ENCODE measurements around the gene PRICKLE4.

Gene PRICKLE4

GRCh38 chr6:41813469-41813868, 32.9 kb downstream of the PRICKLE4 start:
- DNase-seq (ENCODE audit: low read depth) = peak; percentile 29
- H3K4me3 ChIP-seq (ENCODE audit: control insufficient read depth, low read depth, low read length) = no peak overlapping the region
- TF ChIP-seq CTCF (conservative IDR thresholded peaks at IDR 0.05; ENCODE audit: control insufficient read depth, insufficient read depth, low read depth, low read length) = no peak

DNA sequence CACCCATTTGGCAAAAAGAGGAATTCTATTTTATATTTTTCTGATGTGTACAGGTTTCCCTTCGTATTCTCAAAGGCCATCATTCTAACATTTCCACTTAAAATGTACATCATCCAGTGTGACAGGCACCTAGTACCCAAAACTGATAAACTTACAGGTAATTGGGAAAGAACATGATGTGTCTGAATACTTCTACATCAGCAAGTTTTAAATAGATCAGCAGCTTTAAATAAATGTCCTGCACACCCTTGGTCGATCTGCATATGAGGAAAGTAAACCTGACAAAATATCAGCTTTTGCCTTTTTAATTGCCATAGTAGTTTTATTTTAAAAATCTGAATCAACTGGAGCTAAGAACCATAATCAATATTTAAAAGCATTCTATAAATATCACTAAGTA, 33.4 kb downstream of the PRICKLE4 start:
- DNase-seq (ENCODE audit: low read depth) = no peak
- no peak overlapping the region for H3K4me3 ChIP-seq (ENCODE audit: control insufficient read depth, low read depth, low read length)
- TF ChIP-seq CTCF (conservative IDR thresholded peaks at IDR 0.05; ENCODE audit: control insufficient read depth, insufficient read depth, low read depth, low read length) = no peak

GRCh38 chr6:41814629-41815028, 34.0 kb downstream of the PRICKLE4 start:
- no peak overlapping the region for H3K4me3 ChIP-seq (ENCODE audit: control insufficient read depth, low read depth, low read length)
- no peak for DNase-seq (ENCODE audit: low read depth)
- TF ChIP-seq CTCF (conservative IDR thresholded peaks at IDR 0.05; ENCODE audit: control insufficient read depth, insufficient read depth, low read depth, low read length) = no peak

- no peak overlapping the region for H3K4me3 ChIP-seq (ENCODE audit: control insufficient read depth, low read depth, low read length)
- no peak for DNase-seq (ENCODE audit: low read depth)
- no peak for TF ChIP-seq CTCF (conservative IDR thresholded peaks at IDR 0.05; ENCODE audit: control insufficient read depth, insufficient read depth, low read depth, low read length)
Measured at GRCh38 chr6:41815587-41815986, 35.0 kb downstream of the PRICKLE4 start.

- no peak for TF ChIP-seq CTCF (conservative IDR thresholded peaks at IDR 0.05; ENCODE audit: control insufficient read depth, insufficient read depth, low read depth, low read length)
- peak; percentile 28 for DNase-seq (ENCODE audit: low read depth)
- H3K4me3 ChIP-seq (ENCODE audit: control insufficient read depth, low read depth, low read length) = no peak overlapping the region
Measured at GRCh38 chr6:41818271-41819054, 37.9 kb downstream of the PRICKLE4 start.

DNA sequence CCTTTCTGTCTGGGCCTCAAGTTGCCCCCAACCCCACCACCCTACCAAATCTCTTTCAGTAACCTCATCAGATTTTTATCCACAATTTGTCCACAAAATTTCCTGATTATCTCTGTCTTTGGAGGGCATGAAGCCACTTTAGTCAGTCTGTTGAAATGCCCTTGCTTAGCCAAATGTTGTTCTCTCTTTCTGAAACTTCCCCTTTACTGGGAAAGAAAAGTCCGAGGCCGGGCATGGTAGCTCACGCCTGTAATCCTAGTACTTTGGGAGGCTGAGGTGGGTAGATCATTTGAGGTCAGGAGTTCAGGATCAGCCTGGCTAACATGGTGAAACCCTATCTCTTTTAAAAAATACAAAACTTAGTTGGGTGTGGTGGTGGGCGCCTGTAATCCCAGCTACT, 40.7 kb downstream of the PRICKLE4 start:
- no peak overlapping the region for H3K4me3 ChIP-seq (ENCODE audit: control insufficient read depth, low read depth, low read length)
- DNase-seq (ENCODE audit: low read depth) = no peak
- no peak for TF ChIP-seq CTCF (conservative IDR thresholded peaks at IDR 0.05; ENCODE audit: control insufficient read depth, insufficient read depth, low read depth, low read length)

Measured in fibroblast of mammary gland (primary cell).